ENCODE measurements around the gene MAPKAP1.

The MAPKAP1 gene

GRCh38 chr9:125426926-125427325 is 280.1 kb downstream of the MAPKAP1 start:
- no peak for DNase-seq

DNA sequence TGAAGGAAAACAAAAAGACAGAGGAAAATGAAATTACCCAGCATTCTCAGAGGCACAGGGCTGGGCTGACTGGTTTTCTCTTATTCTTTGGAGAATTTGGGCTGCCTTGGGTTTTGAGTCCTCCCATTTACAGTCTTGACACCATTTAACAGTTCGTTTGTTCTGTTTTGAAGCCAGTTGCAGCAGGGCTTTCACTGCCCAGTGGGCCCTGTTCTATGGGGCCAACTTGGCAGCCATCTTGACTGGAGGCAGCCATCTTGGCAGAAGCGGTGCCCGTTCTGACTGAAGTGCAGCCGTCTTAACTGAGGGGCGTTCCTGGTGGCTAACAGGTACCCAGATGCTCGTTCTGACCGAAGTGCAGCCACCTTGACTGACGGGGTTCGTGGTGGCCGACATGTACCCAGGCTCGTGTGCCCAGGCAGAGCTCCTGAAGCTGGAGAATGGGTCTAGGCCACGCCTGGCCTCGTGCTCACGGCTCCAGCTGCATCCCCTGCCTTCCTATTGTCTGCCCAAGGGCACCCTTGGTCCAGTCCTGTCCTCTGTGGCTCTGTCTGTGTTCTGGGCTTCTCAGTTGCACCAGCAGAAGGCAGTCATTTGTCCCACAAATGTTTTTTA is 281.0 kb downstream of the MAPKAP1 start:
- DNase-seq = no peak

DNA sequence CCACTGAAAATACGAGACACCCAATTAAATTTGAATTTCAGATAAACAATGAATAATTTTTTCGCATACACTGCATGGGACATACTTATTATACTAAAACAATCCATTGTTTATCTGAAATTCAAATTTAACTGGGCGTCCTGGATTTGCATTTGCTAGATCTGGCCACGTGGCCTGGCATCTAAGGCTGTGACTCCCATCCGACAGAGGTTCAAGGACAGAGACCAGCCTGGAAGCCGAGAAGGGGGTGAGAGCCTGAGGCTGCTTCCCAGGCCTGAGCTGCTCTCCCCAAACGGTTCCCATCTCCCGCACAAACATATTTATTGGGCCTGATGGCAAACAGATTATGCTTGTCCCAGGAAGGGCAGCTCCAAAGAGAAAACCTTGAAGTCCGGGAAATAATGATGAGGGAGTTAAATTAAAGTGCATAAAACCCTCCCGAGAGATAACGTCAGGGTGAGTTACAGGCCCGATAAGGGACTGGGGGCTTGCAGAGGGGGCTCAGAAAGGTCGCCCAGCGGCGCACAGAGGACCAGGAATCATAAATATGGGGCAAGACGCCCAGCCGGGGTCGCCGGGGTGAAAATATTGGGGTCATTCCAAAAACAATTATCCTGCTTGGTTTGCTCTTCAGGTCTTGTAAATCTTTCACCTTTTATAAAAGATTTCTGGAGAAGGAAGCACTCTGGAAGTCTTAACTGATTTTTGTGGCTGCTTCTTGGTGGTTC is 281.7 kb downstream of the MAPKAP1 start:
- no peak for DNase-seq

DNA sequence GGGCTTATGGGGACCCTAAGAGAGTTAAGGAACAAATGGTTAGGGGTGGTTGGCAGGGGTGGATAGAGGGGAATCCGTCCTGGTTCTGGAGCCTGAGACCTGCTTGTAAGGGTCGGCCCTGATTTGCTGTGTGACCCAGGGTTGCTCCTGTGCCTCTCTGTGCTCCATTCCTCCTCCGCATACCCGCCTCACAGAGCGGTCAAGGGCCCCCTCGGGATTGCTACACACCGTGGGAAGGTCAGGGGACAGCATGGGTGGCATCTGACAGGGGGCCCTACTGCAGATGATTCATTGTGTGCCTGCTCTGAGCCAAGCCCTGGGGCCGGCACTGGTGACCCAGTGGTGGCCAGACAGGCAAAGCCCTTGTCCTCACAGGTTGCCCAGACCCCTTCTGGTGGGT is 283.0 kb downstream of the MAPKAP1 start:
- DNase-seq = no peak

DNA sequence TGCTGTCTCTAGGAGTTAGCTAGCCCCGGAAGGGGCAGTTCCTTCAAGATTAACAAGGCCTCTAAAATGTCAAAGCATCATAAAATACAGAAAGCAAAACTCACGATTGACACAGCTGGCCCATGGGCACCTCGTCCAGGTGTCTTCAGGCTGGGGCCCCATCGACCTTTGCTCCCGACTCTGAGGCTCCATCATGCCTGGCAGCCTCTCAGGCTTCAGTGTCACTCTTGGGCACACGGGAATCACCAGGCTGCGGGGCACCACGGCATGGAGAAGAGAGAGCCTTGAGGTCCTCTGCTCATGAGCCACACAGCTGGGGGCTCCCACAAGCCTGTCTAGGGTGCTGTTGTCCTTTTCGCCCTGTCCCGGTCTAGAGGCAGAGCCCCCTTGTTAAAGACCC is 284.2 kb downstream of the MAPKAP1 start:
- no peak for DNase-seq

DNA sequence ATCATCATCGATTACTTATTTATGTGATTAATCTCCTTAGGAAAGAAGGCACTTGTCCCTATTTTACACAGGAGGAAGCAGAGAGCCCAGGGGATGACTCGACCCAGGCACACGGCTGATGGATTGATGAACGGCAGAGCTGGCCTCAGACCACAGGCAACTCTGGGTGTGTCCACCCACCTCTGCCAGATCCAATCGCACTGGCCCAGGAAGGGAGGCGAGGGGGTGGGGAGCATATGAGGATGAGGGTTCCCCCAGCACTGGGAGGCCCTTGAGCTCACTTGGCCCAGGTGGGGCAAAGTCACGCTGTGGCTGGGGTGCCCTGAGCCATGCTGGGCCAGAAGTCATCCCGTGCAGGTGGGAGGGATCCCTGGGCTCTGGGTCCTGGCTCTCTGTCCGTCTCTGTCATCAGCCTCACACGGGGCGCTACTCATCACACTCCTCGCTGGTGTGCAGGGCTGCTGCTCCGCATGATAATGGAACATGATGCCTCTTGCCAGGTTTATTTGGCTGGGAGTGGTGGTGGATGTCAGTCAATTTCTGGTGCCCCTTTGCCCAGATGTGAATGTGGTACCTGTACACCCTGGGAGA is 285.3 kb downstream of the MAPKAP1 start:
- DNase-seq = no peak

GRCh38 chr9:125421166-125421565 is 285.8 kb downstream of the MAPKAP1 start:
- no peak for DNase-seq

DNA sequence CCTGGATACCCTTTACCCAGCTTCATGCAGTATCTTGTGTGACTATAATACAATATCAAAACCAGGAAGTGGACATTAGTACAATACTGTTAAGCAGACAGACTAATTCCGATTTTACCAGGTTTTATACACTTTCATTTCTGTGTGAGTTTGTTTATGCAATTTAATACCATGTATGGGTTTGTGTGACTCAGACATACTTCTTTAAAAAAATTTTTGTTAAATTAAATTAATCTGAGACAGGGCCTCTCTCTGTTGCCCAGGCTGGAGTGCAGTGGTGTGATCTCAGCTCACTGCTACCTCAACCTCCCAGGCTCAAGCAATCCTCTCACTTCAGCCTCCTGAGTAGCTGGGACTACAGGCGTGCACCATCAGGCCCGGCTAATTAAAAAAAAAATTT is 288.6 kb downstream of the MAPKAP1 start:
- no peak for DNase-seq

DNA sequence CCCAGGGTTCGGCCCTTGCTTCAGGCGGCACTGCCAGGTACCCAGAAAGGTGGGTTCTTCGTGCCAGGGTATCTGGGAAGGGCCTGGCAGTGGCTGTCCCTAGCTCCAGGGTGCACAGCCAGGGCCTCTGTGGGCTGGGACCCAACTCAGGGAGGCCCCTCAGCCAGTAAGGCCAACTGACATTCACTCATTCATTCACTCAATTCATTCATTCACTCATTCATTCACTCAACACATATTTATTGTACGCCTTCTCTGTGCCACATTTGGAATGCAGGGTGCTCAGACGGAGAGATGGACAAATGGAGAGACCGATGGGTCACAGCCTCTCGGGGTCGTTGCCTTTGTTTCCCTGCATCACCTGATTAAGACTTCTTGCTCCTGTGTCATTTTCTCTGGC is 290.5 kb downstream of the MAPKAP1 start:
- DNase-seq = no peak

DNA sequence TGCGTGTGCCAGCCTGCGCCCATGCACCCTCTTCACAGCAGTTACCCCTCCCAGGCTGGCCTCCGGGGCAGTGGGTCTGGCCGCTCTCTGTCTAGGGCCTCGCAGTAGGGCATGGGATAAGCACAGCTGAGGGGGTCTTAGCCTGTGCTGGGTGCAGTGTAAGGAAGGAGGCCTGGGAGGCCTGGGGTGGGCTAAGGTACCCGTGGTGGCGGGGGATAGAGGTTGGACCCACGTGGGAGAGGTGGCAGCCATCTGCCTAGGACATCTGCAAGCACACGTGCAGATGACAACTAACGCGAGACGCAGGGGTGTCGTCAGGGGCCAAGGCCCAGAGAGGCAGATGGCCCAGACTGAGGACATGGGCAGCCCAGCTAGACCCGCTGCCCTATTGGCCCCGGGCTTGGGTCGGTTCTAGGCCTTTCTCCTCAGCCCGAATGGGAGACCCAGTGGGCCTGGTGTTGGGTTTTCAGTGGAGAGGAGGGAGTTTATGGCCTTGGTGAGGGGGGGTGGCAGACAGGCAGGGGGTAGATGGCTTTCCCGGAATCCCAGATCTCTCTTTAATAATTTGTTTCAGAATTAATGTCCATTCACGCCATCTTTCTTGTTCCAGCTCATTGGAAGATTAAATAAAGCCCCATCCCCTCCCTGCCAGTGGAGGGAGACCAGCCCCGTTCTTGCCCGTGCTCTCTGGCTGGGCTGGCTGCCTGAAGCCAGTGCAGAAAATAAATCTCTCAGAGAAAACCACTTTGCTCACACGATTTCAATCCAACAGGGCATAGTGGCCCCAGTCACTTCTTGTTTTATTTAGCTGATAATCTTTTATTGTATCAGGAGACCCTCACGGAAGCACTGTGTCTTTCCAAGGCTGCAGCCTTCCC is 291.2 kb downstream of the MAPKAP1 start:
- no peak for DNase-seq

DNA sequence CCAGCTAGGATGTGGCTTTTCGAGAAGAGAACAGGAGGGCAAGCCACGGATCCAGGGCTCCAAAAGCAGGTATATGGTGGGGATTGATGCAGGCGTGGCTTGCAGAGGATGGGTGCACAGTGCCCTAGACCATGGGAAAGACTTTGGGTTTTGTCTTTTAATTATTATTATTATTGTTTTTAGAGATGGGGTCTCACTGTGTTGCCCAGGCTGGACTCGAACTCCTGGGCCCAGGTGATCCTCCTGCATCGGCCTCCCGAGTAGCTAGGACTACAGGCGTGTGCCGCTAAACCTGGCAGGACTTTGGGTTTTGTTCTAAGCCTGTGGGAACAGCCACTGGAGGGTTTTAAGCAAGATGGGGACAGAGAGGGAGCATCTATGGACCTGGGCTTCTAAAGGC is 293.4 kb downstream of the MAPKAP1 start:
- no peak for DNase-seq

GRCh38 chr9:125412166-125412565 is 294.8 kb downstream of the MAPKAP1 start:
- DNase-seq = no peak

- DNase-seq = no peak
These were observed 295.7 kb downstream of the MAPKAP1 start for GRCh38 chr9:125411171-125411756.

- no peak for DNase-seq
These were observed 296.5 kb downstream of the MAPKAP1 start for GRCh38 chr9:125410522-125410894.

DNA sequence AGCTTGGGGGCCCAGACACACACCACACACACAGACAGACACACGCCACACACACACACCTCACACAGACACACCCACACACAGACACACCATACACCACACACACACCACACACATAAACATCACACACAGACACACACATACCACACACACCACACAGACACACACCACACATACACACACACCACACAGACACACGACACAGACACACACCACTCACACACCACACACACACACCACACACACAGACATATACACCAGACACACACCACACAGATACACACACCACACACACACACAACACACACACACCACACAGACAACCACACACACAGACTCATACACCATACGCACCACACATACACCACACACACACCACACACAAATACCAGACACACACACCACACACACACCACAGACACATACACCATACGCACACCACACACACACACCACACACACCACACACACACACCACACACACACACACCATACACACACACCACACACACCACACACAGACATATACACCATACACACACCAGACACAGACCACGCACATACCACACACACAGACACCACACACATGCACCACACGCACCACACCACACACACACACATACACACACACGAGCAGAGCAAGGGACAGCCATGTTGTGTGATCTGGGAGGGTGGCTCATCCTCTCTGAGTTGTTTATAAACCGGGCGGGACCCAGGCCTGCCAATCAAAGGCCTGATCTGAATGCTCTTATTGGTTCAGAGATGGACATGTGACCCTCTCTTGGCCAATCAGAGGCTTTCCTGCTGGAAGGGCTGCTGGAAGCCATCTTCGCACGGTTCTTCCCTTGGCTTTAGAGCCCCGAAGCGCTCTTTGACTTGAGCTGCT is 297.1 kb downstream of the MAPKAP1 start:
- DNase-seq = peak in 1 of 2 experiments; percentile 17

- no peak for DNase-seq
These were observed 297.8 kb downstream of the MAPKAP1 start for GRCh38 chr9:125409217-125409636.

GRCh38 chr9:125407974-125408900 is 298.8 kb downstream of the MAPKAP1 start:
- peak; percentile 27 to 36 for DNase-seq

DNA sequence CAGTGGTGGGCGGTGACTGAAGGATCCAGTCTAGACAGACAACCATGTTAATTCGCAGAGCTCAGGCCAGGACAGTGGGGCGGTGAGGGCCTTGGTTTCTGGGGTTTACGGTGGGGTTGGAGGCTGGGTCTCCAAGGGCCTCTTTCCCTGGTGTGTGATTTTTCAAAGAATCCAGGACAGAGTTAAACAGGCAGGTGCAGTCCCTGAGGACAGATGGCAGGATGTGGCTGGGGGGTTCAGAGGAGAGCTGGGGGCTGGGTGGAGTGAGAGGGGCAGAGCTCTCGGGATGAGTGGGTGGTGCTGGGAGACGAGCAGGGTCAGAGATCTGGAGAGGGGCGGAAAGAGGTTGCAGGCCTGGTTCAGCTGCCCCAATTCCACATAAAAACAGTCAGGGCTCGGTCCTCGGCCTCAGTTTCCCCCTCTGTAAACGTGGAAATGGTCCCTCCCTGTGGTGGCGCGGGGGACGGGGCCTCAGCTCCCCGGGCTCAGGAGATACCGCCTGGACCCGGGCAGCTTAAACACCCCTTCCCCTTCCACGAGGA is 299.5 kb downstream of the MAPKAP1 start:
- no peak for DNase-seq

- DNase-seq = no peak
These were observed 300.3 kb downstream of the MAPKAP1 start for GRCh38 chr9:125406810-125407087.

DNA sequence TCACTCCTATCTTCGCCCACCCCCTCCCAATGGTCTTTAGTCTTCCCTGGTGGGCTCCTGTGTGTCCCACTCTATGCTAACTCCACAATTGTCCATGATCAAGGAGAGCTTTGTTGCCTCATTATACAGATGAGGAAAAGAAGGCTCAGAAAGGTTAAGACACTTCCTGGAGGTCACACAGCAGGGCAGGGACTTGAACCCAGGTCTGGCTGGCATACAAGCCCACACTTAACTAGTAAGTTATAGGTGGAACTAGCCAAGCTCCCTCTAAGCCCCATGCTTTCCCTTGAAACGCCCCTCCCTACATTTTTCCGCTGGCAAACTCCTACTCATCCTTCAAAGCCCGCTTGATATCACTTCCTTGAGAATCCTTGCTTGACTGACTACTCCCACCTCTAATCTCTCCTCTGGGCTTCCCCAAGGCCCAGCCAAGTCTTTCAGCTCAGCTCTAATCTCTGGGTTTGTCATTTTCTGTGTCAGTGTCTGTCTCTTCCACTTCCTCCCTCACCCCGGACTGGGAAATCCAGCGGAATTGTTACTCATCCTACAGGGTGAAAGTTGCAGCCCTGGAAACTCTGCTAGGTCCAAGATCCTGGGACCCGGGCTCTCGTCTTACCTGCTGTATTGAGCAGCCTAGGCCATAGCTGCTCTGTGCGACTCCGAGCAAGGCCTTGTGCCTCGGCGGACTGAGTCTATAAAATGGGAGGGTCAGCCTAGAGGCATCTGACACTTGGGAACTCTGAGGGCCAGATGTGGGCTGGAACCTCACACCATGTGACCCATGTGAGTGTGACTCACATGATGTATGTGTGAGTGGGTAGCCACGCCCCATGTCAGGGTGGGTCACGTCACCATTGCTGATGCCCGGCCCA is 300.8 kb downstream of the MAPKAP1 start:
- DNase-seq = no peak
